ENCODE data around the gene ATXN1. TPM values are rescaled to one million over a fixed set of nuclear protein-coding genes. Genes with fewer than 3 reads are reported as not detected.

ATXN1 gene
- total and polyA plus RNA-seq, 2 of the 13 experiments (the other 11 are each of a cell fraction or from before 2014, with no cell fraction given): 20.7 to 39.5 TPM

DNA sequence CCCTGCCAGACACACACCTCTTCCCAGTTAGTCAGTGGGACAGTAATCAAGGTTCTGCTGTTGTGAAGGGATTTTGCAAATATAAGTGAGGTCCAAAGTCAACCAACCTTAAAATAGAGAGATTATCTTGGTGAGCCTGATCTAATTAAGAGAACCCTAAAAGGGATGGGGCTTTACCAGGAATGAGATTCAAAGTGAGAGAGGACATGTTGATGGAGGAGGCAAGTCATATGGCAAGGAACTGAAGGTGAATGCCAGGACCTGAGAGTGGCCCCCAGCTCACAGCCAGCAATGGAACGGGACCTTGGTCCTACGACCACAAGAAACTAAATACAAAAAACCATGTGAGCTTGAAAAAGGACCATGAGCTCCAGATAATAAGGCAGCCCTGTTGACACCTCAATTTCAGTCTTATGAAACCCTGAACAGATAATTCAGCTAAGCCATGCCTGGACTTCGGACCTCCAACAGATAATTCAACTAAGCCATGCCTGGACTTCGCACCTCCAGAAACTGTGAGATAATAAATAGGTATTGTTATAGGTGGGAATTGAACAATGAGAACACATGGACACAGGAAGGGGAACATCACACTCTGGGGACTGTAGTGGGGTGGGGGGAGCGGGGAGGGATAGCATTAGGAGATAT is 269.5 kb downstream of the ATXN1 start (continued):
- TF ChIP-seq, protein P1, sequence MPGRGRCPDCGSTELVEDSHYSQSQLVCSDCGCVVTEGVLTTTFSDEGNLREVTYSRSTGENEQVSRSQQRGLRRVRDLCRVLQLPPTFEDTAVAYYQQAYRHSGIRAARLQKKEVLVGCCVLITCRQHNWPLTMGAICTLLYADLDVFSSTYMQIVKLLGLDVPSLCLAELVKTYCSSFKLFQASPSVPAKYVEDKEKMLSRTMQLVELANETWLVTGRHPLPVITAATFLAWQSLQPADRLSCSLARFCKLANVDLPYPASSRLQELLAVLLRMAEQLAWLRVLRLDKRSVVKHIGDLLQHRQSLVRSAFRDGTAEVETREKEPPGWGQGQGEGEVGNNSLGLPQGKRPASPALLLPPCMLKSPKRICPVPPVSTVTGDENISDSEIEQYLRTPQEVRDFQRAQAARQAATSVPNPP (CRISPR knock-in tag; IDR thresholded peaks at IDR 0.05): no peak
- TF ChIP-seq ZNF652 (CRISPR knock-in tag; IDR thresholded peaks at IDR 0.05; ENCODE audit: borderline replicate concordance, low read depth): no peak
- TF ChIP-seq KDM1A (CRISPR knock-in tag; IDR thresholded peaks at IDR 0.05): no peak
- TF ChIP-seq SP140L (CRISPR knock-in tag; IDR thresholded peaks at IDR 0.05; ENCODE audit: borderline replicate concordance): no peak
- TF ChIP-seq, protein P2, sequence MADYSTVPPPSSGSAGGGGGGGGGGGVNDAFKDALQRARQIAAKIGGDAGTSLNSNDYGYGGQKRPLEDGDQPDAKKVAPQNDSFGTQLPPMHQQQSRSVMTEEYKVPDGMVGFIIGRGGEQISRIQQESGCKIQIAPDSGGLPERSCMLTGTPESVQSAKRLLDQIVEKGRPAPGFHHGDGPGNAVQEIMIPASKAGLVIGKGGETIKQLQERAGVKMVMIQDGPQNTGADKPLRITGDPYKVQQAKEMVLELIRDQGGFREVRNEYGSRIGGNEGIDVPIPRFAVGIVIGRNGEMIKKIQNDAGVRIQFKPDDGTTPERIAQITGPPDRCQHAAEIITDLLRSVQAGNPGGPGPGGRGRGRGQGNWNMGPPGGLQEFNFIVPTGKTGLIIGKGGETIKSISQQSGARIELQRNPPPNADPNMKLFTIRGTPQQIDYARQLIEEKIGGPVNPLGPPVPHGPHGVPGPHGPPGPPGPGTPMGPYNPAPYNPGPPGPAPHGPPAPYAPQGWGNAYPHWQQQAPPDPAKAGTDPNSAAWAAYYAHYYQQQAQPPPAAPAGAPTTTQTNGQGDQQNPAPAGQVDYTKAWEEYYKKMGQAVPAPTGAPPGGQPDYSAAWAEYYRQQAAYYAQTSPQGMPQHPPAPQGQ (CRISPR knock-in tag; IDR thresholded peaks at IDR 0.05; ENCODE audit: borderline replicate concordance): no peak
- TF ChIP-seq PITX1 (CRISPR knock-in tag; IDR thresholded peaks at IDR 0.05): peak; percentile 76
- TF ChIP-seq HDAC2 (CRISPR knock-in tag; IDR thresholded peaks at IDR 0.05): peak; percentile 12; the same call in 1 of the 2 replicates
- TF ChIP-seq HNRNPL (IDR thresholded peaks at IDR 0.05; ENCODE audit: low read depth, low read length): no peak
- TF ChIP-seq RARA (CRISPR knock-in tag; IDR thresholded peaks at IDR 0.05): 0 out of 2 replicates have a peak, but pooled peaks have one; percentile 38

DNA sequence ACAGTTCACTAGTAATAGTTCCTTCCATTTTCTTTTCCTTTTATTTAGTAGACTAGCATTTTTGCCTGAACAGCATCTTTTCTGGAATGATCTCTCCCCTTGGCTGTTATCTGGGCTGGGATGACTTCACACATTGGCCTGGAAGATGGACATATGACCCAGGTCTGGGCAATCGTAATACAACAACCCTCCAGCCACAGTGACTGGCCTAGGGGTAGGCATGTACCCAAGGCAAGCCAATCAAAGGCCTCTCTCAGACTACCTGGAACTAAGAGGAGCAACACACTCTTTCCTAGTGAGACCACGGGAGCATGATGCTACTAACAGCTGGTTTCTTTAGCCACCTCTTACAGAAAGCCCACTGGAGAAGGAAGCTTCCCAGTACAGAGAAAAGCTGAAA is 270.6 kb downstream of the ATXN1 start:
- Histone ChIP-seq H3K4me2 (ENCODE audit: low read depth, low read length) (no peak overlapping the region), H3K27ac (ENCODE audit: extremely low read length, insufficient read depth, low read length) (no peak overlapping the region), H3K9me3 (ENCODE audit: low read length) (no peaks in the 10 kb centered on the region), H3K27me3 (ENCODE audit: control insufficient read depth in 1 of 2, insufficient read depth in 2 of 2, low read length in 2 of 2) (no peaks in the 10 kb centered on the region), H3K9ac (ENCODE audit: insufficient read depth, low read depth, low read length) (no peak overlapping the region), H3K4me1 (ENCODE audit: insufficient read depth, low read length) (peaks cover 21% of the 10 kb centered on the region), H3K4me3 (replicated peaks in 1 of 3; ENCODE audit: insufficient read depth in 1 of 3, low read depth in 2 of 3, low read length in 3 of 3) (no peak overlapping the region), H3K36me3 (replicated peaks in 1 of 2; ENCODE audit: control insufficient read depth in 1 of 2, insufficient read depth in 2 of 2, low read length in 2 of 2) (peaks cover 0 to 1% of the 10 kb centered on the region in 2 experiments; a peak in 3 of 5 replicates), H3K79me2 (ENCODE audit: insufficient read depth, low read length) (no peaks in the 10 kb centered on the region), H4K20me1 (ENCODE audit: insufficient read depth, low read length) (no peaks in the 10 kb centered on the region), H2AFZ (ENCODE audit: low read length) (no peak overlapping the region)
- CTCF ChIA-PET (ENCODE audit: low intra/inter-chr PET ratio, low total read pairs): no interaction called here
- 98% methylated on average over 2 of the region's 2 CpGs for WGBS (ENCODE audit: low lambda C conversion rate)
- DNase-seq (ENCODE audit: low spot score): no peak
- no peak for FAIRE-seq
- in situ Hi-C loops (cut with HindIII; ENCODE audit: extremely low pct_ligation_motif_present, low pct_unique_long_range_greater_than_20kb): no loop called here
- no TSS peak for BruUV-seq (replicated peaks)
- intact Hi-C loops (cut with micrococcal nuclease; ENCODE audit: unreplicated experiment): loop anchor here (10.0 kb wide), 1 partner anchor 156 kb away; no protein-coding TSS in a partner anchor
- POLR2A ChIA-PET: no interaction called here
- ATAC-seq: no peak
- TF ChIP-seq SATB2 (CRISPR knock-in tag; IDR thresholded peaks at IDR 0.05) (no peak), JARID2 (CRISPR knock-in tag; IDR thresholded peaks at IDR 0.05; ENCODE audit: insufficient replicate concordance) (no peak), SRSF9 (IDR thresholded peaks at IDR 0.05; ENCODE audit: borderline replicate concordance, insufficient read depth, low read depth, low read length, poor library complexity, severe bottlenecking) (no peak)
- TF ChIP-seq, protein P3, sequence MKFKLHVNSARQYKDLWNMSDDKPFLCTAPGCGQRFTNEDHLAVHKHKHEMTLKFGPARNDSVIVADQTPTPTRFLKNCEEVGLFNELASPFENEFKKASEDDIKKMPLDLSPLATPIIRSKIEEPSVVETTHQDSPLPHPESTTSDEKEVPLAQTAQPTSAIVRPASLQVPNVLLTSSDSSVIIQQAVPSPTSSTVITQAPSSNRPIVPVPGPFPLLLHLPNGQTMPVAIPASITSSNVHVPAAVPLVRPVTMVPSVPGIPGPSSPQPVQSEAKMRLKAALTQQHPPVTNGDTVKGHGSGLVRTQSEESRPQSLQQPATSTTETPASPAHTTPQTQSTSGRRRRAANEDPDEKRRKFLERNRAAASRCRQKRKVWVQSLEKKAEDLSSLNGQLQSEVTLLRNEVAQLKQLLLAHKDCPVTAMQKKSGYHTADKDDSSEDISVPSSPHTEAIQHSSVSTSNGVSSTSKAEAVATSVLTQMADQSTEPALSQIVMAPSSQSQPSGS (CRISPR knock-in tag; IDR thresholded peaks at IDR 0.05): no peak
- TF ChIP-seq, protein P4, sequence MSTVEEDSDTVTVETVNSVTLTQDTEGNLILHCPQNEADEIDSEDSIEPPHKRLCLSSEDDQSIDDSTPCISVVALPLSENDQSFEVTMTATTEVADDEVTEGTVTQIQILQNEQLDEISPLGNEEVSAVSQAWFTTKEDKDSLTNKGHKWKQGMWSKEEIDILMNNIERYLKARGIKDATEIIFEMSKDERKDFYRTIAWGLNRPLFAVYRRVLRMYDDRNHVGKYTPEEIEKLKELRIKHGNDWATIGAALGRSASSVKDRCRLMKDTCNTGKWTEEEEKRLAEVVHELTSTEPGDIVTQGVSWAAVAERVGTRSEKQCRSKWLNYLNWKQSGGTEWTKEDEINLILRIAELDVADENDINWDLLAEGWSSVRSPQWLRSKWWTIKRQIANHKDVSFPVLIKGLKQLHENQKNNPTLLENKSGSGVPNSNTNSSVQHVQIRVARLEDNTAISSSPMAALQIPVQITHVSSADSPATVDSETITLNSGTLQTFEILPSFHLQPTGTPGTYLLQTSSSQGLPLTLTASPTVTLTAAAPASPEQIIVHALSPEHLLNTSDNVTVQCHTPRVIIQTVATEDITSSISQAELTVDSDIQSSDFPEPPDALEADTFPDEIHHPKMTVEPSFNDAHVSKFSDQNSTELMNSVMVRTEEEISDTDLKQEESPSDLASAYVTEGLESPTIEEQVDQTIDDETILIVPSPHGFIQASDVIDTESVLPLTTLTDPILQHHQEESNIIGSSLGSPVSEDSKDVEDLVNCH (CRISPR knock-in tag; IDR thresholded peaks at IDR 0.05): no peak
